Left renal cortex interstitium (tissue), 4 donors: ENCODE results near the gene SLC9A7. TPM values are rescaled to one million over a fixed set of nuclear protein-coding genes. Genes with fewer than 3 reads are reported as not detected.

ENCODE experiments used
- DNase-seq, 4 donors: peaks; one replicate each; pipeline ENCODE4 v3.0.0-alpha.2; 2013; ENCODE audit warnings: low read depth in 4 of 4, low spot score in 2 of 4, missing footprints in 1 of 4
- polyA plus RNA-seq, 4 donors: library from polyadenylated mRNA; unstranded; fragments of 120-200 nt; gene quantifications; one replicate each; pipeline ENCODE4 v1.2.1, GENCODE V29; 2013; ENCODE audit not compliant: insufficient read length in 4 of 4

SLC9A7 gene
- polyA plus RNA-seq, 4 donors, result 4.0 to 5.5 (median 5.0) TPM

DNA sequence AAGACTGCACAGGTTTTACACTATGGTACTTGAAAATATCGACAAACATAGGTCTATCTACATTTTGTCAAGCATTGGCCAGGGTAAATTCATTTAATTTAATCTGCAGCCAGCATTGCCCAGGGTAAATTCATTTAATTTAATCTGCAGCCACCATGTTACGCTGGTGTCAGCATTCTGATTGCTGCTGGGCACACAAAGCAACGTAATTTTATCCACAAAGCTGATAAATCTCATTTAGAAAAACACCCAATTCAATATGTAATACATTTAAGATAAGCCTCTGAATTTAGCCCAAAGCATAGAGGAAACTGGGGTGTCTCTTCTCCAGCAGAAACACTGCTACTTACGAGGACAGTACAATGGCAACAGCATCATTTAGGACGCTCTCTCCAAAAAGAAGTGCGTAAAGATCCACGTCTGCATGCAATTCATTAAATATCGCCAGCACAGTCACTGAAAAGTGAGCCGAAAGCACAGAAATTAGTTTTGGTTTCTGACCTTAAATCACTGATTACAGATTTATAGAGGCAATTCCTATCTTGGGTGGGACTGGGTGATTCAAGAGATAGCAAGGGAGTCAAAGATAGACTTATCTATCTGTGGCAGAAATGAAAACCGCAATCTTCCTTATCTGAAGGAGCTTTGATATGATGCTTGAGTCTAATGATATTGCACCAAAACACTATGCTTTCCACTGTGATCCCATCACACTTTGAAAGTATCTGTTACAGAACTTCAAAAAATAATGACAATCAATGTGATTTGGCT lies 96.5 kb downstream of the SLC9A7 start:
- no peak for DNase-seq

DNA sequence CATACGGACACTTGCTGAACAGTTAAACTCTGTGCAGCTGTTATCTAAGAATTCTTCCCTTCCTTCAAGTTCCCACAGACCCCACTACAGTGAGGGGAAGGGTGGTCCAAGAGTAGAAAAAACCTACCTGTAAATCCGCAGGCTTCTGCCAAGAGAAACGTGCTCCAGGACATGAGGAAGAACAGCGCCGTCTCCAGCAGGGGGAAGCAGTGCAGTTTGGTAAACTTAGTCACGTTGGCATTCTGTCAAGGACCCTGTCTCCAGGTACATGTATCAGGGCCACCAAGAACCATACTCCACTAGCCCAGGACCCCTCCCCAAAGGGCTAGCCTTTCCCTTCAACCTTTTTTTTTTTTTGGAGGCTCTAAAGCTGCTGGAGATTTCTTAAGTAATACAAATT lies 105.4 kb downstream of the SLC9A7 start:
- no peak for DNase-seq

DNA sequence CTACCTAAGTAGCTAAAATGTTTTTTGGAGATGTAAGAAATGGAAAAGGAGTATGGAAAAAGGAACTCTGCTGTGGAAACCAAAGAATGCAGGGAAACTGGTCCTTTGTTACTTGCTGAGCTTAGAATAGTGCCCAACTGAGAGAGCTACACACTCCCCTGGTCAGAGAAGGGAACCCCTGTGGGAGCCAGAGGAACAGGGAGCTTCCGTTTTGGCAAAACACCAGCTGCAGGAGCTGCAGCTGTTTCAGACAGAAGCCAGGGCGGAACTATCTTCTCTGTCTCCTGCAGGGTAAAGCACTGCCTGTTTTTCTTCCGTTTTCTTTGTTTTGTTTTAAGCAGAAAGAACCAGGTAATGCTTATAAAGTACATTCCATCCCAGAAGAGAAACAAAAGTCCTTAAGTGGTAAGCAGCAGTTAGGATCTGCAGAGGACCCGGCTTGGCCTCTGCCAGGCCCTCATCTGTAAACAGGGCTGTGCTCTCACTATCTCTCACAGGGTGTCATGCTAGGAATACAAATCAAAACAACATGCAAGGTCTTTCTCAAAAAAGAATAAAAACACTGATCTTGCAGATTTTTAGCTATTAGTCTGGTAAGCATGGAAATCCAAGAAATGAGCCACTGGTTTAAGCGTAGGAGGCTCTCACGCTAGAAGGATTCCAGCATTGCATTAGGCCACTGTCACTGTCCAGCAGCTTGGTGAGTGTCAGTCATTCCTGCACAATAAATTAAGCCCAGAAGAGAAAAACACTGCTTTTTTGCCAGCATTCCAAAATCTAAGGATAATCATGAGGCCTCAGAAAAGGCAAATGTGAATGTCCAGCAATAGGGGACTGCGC lies 109.3 kb downstream of the SLC9A7 start:
- DNase-seq, result no peak

DNA sequence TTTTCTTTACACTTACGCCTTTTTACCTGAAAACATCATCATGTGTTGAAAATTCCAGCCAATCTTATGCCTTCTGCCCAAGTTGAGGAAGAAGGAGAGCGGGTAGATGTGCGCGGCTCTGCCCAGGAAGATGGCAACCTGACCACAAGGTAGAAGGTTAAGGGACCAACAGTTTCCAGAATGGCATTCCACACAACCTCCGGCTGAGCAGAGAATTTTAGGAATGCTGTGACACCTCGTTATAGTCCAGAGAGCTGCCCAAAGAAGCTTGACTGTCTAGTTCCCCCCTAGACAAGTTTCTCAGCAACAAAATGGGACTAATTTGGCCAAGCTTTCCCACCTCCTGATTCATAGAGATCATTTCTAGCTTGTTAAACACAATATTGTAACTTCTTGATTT lies 110.3 kb downstream of the SLC9A7 start:
- no peak for DNase-seq

DNA sequence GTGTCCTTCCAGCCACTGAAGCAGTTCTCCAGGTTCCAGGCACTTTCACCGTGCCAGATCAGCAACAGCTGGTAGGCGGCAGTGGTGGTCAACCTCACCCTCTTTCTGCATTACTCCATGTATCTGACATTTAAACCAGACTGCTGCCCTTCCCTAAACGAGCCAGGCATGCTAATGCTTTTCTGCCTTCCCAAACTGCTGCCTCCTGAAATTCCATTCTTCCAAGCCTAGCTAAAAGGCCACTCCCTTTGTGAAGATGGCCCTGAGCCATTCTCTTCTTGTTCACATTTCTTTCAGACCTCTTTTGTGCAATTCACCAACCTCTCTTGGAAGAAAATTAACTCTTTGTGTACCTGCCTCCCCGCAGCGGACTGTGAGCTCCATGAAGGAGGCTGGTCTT lies 111.7 kb downstream of the SLC9A7 start:
- DNase-seq, result no peak

DNA sequence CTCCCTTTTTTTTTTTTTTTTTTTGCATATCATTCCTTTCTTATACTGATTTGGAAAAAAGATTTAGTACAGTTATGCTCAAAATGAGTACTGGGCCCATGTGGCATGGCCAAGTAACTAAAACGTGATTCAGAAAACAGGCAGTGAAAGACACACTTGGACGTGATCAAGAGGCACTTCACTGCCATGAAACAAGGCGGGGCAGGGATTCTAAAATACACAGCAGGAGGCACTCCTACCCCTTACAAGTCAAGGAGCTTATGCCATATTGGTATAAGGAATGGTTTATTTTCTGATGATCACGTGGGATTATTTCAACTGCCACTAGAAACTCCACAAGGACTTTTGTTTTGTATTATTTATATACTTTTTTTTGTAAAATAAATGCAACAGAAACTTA lies 113.3 kb downstream of the SLC9A7 start:
- DNase-seq, result no peak

DNA sequence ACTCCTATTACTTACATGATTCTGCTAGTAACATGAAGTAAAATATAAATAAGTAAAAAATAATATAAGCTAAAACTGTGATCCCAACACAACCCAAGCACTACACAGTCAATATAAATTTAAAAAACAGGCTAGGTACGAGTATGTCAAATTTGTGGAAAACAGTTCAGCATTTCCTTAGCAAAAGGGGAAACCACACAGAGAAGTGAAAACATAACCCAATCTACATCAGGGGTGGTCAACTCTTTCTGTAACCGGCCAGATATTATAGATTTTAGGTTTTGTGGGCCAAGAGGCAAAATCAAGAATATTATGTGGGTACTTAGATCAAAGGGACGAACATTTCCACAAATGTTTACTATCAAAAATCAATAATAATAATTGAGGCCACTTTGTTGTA lies 115.3 kb downstream of the SLC9A7 start:
- no peak for DNase-seq

DNA sequence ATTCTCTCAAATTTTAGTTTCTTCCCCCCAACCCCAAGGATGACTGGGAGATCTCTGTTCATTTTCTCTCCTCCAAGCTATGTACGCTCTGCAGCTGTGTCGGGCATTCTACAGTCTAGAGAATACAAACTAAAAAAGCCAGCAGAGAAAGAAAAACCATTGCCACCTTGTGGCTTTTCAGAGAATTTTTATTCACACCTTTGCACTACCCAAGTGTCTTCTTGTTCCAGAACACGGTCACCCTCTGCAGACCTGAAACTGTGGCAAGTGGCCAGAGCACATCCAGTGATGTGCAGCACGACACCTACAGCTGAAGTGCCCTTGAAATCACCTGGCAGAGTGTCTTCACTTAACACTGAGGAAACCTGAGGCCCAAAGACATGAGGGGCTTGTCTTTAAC lies 116.8 kb downstream of the SLC9A7 start:
- DNase-seq, result no peak

DNA sequence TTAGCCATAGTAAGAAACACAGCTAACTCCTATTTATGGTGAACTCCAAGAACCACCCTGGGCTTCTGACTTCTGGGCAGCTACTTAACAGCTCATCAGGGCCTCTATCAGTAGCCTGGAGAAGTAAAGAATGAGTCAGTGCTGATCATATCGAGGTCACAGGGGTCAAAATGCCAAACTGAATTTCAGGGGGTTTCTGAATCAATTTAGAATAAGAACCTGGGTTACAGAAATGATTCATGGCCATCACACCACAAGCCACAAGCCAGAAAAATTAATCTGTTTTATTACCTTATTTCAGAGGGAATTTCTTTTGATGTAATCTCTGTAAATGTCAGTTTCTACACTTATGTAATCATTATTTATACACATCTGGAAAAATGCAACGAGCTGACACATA lies 121.0 kb downstream of the SLC9A7 start:
- no peak for DNase-seq

DNA sequence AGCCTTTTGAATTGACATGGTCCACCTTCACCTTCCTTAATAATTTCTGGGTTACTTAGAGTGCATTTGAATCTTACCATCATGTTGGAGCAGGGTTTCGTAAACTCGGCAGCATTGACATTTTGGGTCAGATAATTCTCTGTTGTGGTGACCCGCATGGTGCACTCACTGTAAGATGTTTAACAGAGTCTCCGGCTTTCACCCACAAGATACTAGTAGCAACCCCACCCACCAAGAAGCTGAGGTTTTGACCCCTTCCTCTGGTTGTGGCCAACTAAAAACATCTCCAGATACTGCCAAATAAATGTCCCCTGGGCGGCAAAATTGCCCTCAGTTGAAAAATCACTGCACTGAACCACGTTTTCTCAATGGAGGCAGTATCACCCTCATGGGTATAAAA lies 122.7 kb downstream of the SLC9A7 start:
- no peak for DNase-seq

DNA sequence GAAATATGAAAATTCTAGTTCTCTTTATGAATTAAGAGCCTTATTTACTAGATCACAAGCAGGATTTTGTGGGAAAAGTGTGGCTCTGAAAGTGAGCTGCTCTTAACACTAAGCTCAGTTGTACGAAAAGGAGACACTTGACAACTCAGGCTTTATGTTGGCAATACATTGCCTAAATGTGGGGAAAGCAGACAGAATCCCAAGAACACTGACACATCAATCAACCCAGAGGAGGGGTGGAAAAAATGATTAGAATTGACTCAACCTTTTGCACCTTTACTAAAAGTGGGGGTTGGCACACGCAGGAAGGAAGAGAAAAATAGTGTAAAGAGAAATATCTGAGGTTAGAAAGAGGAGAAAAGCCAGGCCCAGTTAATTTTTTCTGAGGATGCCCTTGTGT lies 123.7 kb downstream of the SLC9A7 start:
- no peak for DNase-seq

DNA sequence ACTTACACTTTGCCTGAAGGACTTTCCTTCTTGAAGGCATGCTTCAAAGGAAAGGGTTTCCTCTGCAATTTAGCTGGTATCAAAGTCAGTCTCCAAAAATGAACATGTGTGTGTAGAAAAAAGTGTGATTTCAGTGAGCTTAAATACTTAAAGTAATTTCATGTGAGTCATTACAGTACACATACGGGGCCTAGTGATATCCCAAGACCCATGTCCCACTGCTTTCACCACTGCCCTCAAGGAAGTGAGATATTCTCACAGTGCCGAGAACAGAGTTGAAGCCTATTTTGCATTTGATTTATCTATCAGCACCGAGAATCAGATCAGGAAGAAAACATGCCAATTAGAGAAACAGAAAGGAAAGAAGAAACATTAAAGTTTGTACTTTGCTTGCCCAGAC lies 124.3 kb downstream of the SLC9A7 start:
- DNase-seq, result no peak

DNA sequence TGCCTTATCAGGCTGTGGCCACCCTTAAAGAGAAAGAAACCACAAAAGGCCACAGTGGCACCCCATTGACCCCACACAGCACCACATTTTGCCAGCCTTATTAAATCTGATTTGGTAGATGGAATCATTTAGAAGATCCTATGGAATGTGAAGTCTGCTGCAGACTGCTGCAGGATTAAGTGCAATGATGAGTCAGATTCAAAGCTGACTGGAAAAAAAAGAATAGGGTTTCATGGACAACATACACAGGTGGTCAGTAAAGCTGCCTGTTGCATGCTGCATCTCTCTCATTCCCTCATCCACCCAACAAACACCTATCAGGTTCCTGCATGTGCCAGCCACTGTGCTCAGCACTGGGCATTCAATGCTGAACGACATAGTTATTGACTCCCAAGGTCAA lies 128.8 kb downstream of the SLC9A7 start:
- no peak for DNase-seq

DNA sequence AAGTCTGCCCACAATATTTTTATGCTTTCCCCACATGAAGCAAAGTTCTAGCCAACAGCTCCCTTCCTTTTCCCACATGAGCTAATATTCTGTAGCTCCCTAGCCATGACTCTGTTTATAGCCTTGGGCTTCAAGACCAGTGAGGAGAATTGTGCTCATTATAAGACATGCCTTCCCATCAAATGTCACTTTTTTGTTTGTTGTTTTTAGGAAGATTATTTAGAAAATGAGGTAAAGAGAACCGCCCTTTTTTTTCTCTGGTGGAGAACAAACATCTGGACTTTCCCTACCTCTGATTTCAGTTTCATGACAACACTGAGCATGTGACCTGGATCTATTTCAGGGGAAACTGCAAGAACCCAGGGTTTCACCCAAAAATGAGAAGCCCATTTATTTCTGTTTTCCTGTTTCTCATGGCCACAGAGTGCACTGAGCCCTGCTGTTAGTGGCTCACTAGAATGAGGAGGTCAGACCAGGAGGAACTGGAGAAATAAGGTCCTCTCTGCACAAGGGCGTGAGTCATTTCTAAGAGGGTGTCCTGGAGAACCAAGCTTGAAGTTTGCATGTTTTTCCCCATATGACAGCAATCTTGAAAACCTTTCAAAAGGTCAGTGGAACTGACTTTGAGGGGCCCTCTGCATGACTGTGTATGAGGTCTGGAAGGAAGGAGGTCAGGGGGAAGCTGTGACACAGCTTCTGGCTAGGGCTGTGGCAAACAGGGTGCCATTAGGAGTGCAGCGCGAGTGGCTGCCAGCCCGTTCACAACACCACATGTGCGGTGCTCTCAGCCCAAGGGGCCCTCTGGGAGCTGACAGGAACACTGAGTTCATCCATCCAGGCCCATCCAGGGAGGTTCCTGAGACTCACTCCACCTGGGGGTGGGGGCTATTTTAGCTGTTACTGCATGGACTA lies 130.2 kb downstream of the SLC9A7 start:
- no peak for DNase-seq

DNA sequence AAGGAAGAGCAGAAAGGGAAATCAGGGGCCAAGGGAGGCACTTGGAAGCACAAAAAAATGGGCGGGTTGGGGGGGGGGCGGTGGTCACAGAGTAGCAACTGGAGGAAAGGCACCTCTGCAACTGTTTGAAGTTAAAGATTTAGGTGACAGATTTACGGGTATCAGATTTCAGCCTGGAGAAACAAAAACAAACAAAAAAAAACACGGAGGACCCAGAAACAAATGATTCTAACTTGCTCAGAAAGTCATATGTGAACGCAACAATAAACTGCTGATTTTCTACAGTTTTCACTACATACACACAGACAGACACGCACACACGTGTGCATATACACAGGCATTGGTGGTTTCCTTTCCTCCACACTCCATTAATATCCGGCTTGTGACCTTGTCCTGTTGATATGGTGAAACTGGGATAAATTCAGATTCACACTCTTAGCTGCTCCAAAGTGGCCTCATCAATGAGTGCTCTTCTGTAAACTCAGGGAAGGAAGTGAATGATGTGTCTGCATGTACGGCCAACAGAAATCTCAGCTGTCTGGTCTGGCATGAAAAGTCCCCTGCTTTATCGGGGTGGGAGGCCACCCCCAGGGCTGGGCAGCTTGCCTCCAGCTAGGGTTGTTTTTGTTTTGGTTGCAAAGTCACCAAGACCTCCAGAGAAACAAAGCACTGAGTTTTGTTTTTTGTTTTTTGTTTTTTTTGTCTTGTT lies 131.1 kb downstream of the SLC9A7 start:
- DNase-seq, result peak in 2 of 4 donors; percentile 23 to 40

DNA sequence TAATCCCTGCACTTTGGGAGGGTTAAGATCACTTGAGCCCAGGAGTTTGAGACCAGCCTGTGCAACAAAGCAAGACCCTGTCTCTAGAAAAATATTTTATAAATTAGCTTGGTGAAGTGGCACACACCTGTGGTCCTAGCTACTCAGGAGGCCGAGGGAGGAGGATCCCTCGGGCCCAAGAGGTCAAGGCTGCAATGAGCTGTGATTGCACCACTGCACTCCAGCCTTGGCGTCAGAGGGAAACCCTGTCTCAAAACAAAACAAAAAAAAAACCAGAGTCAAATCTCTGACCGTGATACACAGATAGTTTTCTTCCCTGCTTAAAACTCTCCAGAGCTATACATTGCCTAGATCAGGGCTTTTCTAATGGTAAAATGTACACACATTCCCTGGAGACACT lies 131.9 kb downstream of the SLC9A7 start:
- DNase-seq, result no peak

DNA sequence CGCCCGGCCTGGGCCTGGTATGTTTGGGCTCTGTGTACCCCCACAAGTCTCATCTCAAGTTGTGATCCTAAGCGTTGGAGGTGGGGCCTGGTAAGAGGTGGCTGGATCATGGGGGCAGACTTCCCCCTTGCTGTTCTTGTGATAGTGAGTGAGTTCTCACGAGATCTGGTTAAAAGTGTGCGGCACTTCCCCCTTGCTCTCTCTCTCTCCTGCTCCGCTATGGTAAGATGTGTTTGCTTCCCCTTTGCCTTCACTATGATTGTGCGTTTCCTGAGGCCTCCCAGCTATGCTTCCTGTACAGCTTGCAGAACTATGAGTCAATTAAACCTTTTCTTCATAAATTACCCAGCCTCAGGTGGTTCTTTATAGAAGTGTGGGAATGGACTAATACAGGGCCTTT lies 132.4 kb downstream of the SLC9A7 start:
- no peak for DNase-seq

DNA sequence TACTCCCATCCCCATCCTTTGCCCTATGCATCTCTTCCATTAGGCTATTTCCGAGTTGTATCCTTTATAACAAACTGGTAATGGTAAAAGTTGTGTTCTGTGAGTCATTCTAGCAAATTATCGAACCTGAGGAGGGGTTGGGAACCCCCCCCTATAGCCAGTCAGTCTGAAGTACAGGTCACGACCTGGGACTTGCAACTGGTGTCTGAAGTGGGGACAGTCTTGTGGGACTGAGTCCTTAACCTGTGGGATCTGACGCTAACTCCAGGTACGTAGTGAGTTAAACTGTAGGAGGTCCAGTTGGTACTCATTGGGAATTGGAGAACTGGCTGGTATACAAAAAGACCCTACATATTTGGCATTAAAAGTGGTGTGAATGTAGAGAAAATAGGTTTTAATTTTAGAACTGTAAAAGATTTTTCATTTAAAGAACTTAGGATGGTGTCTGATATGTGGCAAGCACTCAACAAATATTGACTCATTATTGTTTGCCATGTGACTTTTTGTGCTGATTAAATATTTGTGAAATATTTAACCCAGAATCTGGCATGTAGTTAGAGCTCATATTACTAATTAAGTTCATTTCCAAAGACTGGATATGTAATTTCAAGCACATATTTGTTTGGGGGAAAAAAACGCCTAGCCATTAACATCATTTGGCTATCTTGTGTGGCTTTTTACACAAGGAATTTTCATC lies 134.7 kb downstream of the SLC9A7 start:
- DNase-seq, result no peak

DNA sequence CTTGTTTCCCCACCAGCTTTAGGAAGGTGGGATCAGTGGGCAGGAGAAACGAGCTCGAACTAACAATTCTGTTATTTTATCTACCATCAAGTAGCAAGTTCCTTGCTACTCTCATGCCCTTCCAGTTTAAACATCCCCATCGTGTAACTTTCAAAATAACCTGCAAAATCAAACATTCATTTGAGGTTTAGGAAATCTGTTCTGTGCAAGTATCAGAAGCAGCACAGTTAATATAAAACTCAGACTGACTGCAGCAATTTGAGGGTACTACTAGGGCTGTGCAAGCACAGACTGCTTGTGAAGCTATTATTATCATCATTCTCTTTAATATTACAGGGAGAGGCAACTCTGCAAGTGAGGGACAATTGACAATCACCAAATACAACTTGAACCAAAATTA lies 137.3 kb downstream of the SLC9A7 start:
- DNase-seq, result no peak

DNA sequence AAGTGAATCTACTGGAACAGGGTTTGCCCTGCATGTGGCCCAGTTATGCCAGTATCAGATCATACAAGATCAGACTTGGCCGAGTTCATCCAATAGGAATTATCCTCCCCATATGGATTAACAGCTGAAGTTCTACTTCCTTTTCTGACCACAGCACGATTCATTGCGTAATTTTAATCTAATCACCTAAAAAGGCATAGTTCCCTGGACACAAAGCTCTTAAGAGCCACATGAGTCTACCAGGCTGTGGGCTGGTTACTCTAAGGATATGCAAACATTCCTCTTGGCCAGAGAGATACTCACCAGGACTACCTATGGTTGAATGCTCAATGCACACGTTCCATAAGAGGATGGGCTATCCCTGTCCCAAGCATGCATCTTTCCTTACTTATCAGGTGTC lies 138.4 kb downstream of the SLC9A7 start:
- no peak for DNase-seq
